Measurements from ENCODE around the gene TRAPPC10. TPM values are rescaled to one million over a fixed set of nuclear protein-coding genes. Genes with fewer than 3 reads are reported as not detected.
A peak's percentile ranks its signal among the peaks of the same experiment; 100 is the strongest.

Gene TRAPPC10
- total and polyA plus RNA-seq, 2 of the 8 experiments (the other 6 are each of a cell fraction or from before 2014, with no cell fraction given), result 18.5 to 29.8 TPM

GRCh38 chr21:43979654-43980053, 32.5 kb upstream of the TRAPPC10 start:
- Histone ChIP-seq H4K20me1 (replicated peaks in 1 of 2; ENCODE audit: control insufficient read depth in 1 of 2, insufficient read depth in 2 of 2, low read length in 2 of 2) (peaks cover 0 to 6% of the 10 kb centered on the region in 2 experiments), H3K18ac (ENCODE audit: extremely low read depth, low read length) (no peak overlapping the region), H2AFZ (ENCODE audit: low read length) (no peak overlapping the region), H2AK5ac (ENCODE audit: low read depth, low read length) (no peak overlapping the region), H3K27ac (ENCODE audit: low read depth, low read length) (no peak overlapping the region), H2BK15ac (ENCODE audit: low read length) (no peak overlapping the region), H3K27me3 (replicated peaks in 1 of 4; ENCODE audit: control insufficient read depth in 3 of 4, extremely low read depth in 1 of 4, insufficient read depth in 3 of 4, low read length in 3 of 4) (no peaks in the 10 kb centered on the region), H3K23me2 (ENCODE audit: low read depth, low read length) (0 out of 2 replicates have a peak, but pooled peaks cover 2% of the 10 kb centered on the region), H3K4ac (replicated peaks; ENCODE audit: insufficient read length, low read depth, low read length) (no peak overlapping the region), H3K9ac (replicated peaks in 1 of 4; ENCODE audit: extremely low read depth in 1 of 4, low read depth in 3 of 4, low read length in 3 of 4) (no peak overlapping the region), H3K23ac (ENCODE audit: insufficient read length) (no peak overlapping the region), H2BK120ac (replicated peaks; ENCODE audit: low read depth, low read length) (no peak overlapping the region), H3K36me3 (ENCODE audit: control insufficient read depth in 2 of 4, insufficient read depth in 4 of 4, low read length in 3 of 4) (no peaks in the 10 kb centered on the region), H3K4me3 (ENCODE audit: extremely low read depth in 1 of 4, insufficient read depth in 2 of 4, low read depth in 3 of 4, low read length in 4 of 4) (no peak overlapping the region), H3K79me1 (ENCODE audit: low read depth, low read length) (no peaks in the 10 kb centered on the region), H3K56ac (replicated peaks; ENCODE audit: insufficient read length, low read depth, low read length) (no peak overlapping the region), H3K79me2 (ENCODE audit: control insufficient read depth in 1 of 2, insufficient read depth in 2 of 2, low read length in 2 of 2) (no peaks in the 10 kb centered on the region), H2BK5ac (ENCODE audit: low read depth, low read length) (no peak overlapping the region), H3K4me2 (ENCODE audit: insufficient read depth in 1 of 2, low read depth in 2 of 2, low read length in 2 of 2) (no peak overlapping the region), H4K5ac (ENCODE audit: insufficient read length, low read depth, low read length) (no peak overlapping the region), H4K91ac (replicated peaks; ENCODE audit: insufficient read length, low read length) (no peak overlapping the region), H3K4me1 (replicated peaks in 1 of 4; ENCODE audit: control insufficient read depth in 3 of 4, insufficient read depth in 4 of 4, low read length in 3 of 4) (peaks cover 0 to 4% (median 2%) of the 10 kb centered on the region in 4 experiments; a peak in 2 of 7 replicates), H3K9me3 (ENCODE audit: insufficient read depth in 2 of 2, low read depth in 1 of 2, low read length in 1 of 2) (no peaks in the 10 kb centered on the region), H4K8ac (ENCODE audit: extremely low read depth, insufficient read depth, low read length) (no peak overlapping the region), H2BK20ac (ENCODE audit: low read length) (no peak overlapping the region), H2BK12ac (ENCODE audit: low read depth, low read length) (no peak overlapping the region), H3K14ac (ENCODE audit: insufficient read length) (no peak overlapping the region)
- FAIRE-seq, result no peak
- TF ChIP-seq TCF12 (IDR thresholded peaks at IDR 0.05; ENCODE audit: low read depth, low read length), result no peak
- TF ChIP-seq RAD21 (IDR thresholded peaks at IDR 0.05 in 1 of 2, conservative IDR thresholded peaks at IDR 0.05 in 1 of 2; ENCODE audit: low read depth in 2 of 2, low read length in 2 of 2), result peak in 1 of 2 experiments; percentile 38; a peak in 1 of 4 replicates
- TF ChIP-seq CTCF (IDR thresholded peaks at IDR 0.05; ENCODE audit: control extremely low read depth in 1 of 3, insufficient read depth in 1 of 3, low read depth in 1 of 3, low read length in 3 of 3), result peak in 2 of 3 experiments; percentile 6 to 9; a peak in 2 of 4 replicates
- no peak for DNase-seq (ENCODE audit: low read depth in 1 of 2, low spot score in 2 of 2)
- CTCF ChIA-PET (ENCODE audit: partially characterized antibody), result interaction anchor here (0.6 to 4.2 kb wide), 2 partner anchors 39 to 916 kb away, joined by 3 to 21 read pairs; no protein-coding TSS in a partner anchor
- POLR2A ChIA-PET (ENCODE audit: partially characterized antibody), result interaction anchor here (1.6 kb wide), 1 partner anchor 11 kb away, joined by 3 read pairs; no protein-coding TSS in a partner anchor
- 88% methylated on average over 7 of the region's 7 CpGs; no CpG with 5 or more reads in 1 of the 2 experiments for WGBS, 2 experiments (ENCODE audit: extremely low coverage in 1 of 2, insufficient coverage in 1 of 2, insufficient read length in 1 of 2, insufficient replicate concordance in 2 of 2, low coverage in 1 of 2, low lambda C conversion rate in 2 of 2, missing lambda C conversion rate in 1 of 2)
